Measurements from ENCODE around the gene HMGB3.

Gene HMGB3

GRCh38 chrX:150975655-150976390, 7.3 kb upstream of the HMGB3 start:
- no peak overlapping the region for H3K4me3 ChIP-seq (replicated peaks; ENCODE audit: low read depth, low read length)
- no peak for DNase-seq (ENCODE audit: low read depth)
- no peak for TF ChIP-seq CTCF (IDR thresholded peaks at IDR 0.05; ENCODE audit: low read length, missing control alignments)

GRCh38 chrX:150977411-150978162, 5.5 kb upstream of the HMGB3 start:
- no peak for DNase-seq (ENCODE audit: low read depth)
- no peak for TF ChIP-seq CTCF (IDR thresholded peaks at IDR 0.05; ENCODE audit: low read length, missing control alignments)
- H3K4me3 ChIP-seq (replicated peaks; ENCODE audit: low read depth, low read length) = no peak overlapping the region

- DNase-seq (ENCODE audit: low read depth) = no peak
- no peak for TF ChIP-seq CTCF (IDR thresholded peaks at IDR 0.05; ENCODE audit: low read length, missing control alignments)
- no peak overlapping the region for H3K4me3 ChIP-seq (replicated peaks; ENCODE audit: low read depth, low read length)
These were observed 2.9 kb upstream of the HMGB3 start for GRCh38 chrX:150980186-150980585.

GRCh38 chrX:150980711-150981110, 2.4 kb upstream of the HMGB3 start:
- no peak overlapping the region for H3K4me3 ChIP-seq (replicated peaks; ENCODE audit: low read depth, low read length)
- no peak for DNase-seq (ENCODE audit: low read depth)

GRCh38 chrX:150982235-150982787, 824 bp upstream of the HMGB3 start:
- no peak for DNase-seq (ENCODE audit: low read depth)
- TF ChIP-seq CTCF (IDR thresholded peaks at IDR 0.05; ENCODE audit: low read length, missing control alignments) = no peak
- H3K4me3 ChIP-seq (replicated peaks; ENCODE audit: low read depth, low read length) = peak overlapping the region; percentile 62

More at GRCh38 chrX:150980711-150981110, 2.4 kb upstream of the HMGB3 start:
- TF ChIP-seq CTCF (IDR thresholded peaks at IDR 0.05; ENCODE audit: low read length, missing control alignments) = no peak

GRCh38 chrX:150983521-150984168, 510 bp downstream of the HMGB3 start:
- DNase-seq (ENCODE audit: low read depth) = no peak
- no peak for TF ChIP-seq CTCF (IDR thresholded peaks at IDR 0.05; ENCODE audit: low read length, missing control alignments)
- H3K4me3 ChIP-seq (replicated peaks; ENCODE audit: low read depth, low read length) = peak overlapping the region; percentile 47

Measured in fibroblast of pulmonary artery (primary cell).